ENCODE measurements around the gene AP1S3. TPM values are rescaled to one million over a fixed set of nuclear protein-coding genes. Genes with fewer than 3 reads are reported as not detected.

The AP1S3 gene
- total RNA-seq, 2 donors from 2014 or later: 5.6 to 6.9 TPM

GRCh38 chr2:223751012-223751411 is 86.4 kb downstream of the AP1S3 start:
- Mint-ChIP-seq H3K9me3 (no peaks in the 10 kb centered on the region), H3K27ac (no peak overlapping the region), H3K36me3 (ENCODE audit: low read depth) (no peaks in the 10 kb centered on the region), H3K27me3 (ENCODE audit: insufficient read depth) (peaks cover 2% of the 10 kb centered on the region), H3K4me3 (no peak overlapping the region), H3K4me1 (no peaks in the 10 kb centered on the region)
- TF ChIP-seq CTCF (conservative IDR thresholded peaks at IDR 0.05): no peak
- DNase-seq: no peak
- Histone ChIP-seq H3K36me3 (ENCODE audit: control insufficient read depth, insufficient read depth, low read length) (no peaks in the 10 kb centered on the region), H3K27me3 (ENCODE audit: control insufficient read depth, insufficient read depth, low read length, poor library complexity, severe bottlenecking) (no peaks in the 10 kb centered on the region), H3K4me1 (ENCODE audit: control insufficient read depth, insufficient read depth, low read length) (no peaks in the 10 kb centered on the region), H3K4me3 (ENCODE audit: low read length) (no peak overlapping the region), H3K9me3 (ENCODE audit: control insufficient read depth, low read length) (no peaks in the 10 kb centered on the region), H3K27ac (ENCODE audit: low read depth, low read length) (no peak overlapping the region), H3K9ac (ENCODE audit: extremely low read depth, low read length, poor library complexity, severe bottlenecking) (no peak overlapping the region)
- WGBS, 2 experiments (ENCODE audit: insufficient coverage in 1 of 2, insufficient read length in 1 of 2): 84% methylated on average over 1 of the region's 1 CpG; no CpG with 5 or more reads in 1 of the 2 experiments

- Mint-ChIP-seq H3K36me3 (ENCODE audit: low read depth) (no peaks in the 10 kb centered on the region), H3K27me3 (ENCODE audit: insufficient read depth) (peaks cover 2% of the 10 kb centered on the region), H3K4me3 (no peak overlapping the region), H3K4me1 (no peaks in the 10 kb centered on the region), H3K27ac (no peak overlapping the region), H3K9me3 (no peaks in the 10 kb centered on the region)
- H3K4me1 ChIP-seq (ENCODE audit: control insufficient read depth, insufficient read depth, low read length): no peaks in the 10 kb centered on the region
- no peak overlapping the region for H3K27ac ChIP-seq (ENCODE audit: low read depth, low read length)
- no peaks in the 10 kb centered on the region for H3K36me3 ChIP-seq (ENCODE audit: control insufficient read depth, insufficient read depth, low read length)
- 42% methylated on average over 2 of the region's 2 CpGs; no CpG with 5 or more reads in 1 of the 2 experiments for WGBS, 2 experiments (ENCODE audit: insufficient coverage in 1 of 2, insufficient read length in 1 of 2)
- no peaks in the 10 kb centered on the region for H3K27me3 ChIP-seq (ENCODE audit: control insufficient read depth, insufficient read depth, low read length, poor library complexity, severe bottlenecking)
- no peak overlapping the region for H3K9ac ChIP-seq (ENCODE audit: extremely low read depth, low read length, poor library complexity, severe bottlenecking)
- no peaks in the 10 kb centered on the region for H3K9me3 ChIP-seq (ENCODE audit: control insufficient read depth, low read length)
- H3K4me3 ChIP-seq (ENCODE audit: low read length): no peak overlapping the region
- no peak for DNase-seq
- TF ChIP-seq CTCF (conservative IDR thresholded peaks at IDR 0.05): no peak
These were observed 89.9 kb downstream of the AP1S3 start for GRCh38 chr2:223747392-223748042.

- peaks cover 2% of the 10 kb centered on the region for H3K27me3 Mint-ChIP-seq (ENCODE audit: insufficient read depth)
- H3K27ac Mint-ChIP-seq: no peak overlapping the region
- no peaks in the 10 kb centered on the region for H3K4me1 Mint-ChIP-seq
- no peak overlapping the region for H3K4me3 Mint-ChIP-seq
- H3K36me3 Mint-ChIP-seq (ENCODE audit: low read depth): no peaks in the 10 kb centered on the region
- no peak overlapping the region for H3K27ac ChIP-seq (ENCODE audit: low read depth, low read length)
- H3K9me3 ChIP-seq (ENCODE audit: control insufficient read depth, low read length): no peaks in the 10 kb centered on the region
- WGBS, 2 experiments (ENCODE audit: insufficient coverage in 1 of 2, insufficient read length in 1 of 2): 89 to 100% methylated on average over 1 to 2 of the region's 2 CpGs
- H3K9ac ChIP-seq (ENCODE audit: extremely low read depth, low read length, poor library complexity, severe bottlenecking): no peak overlapping the region
- H3K4me3 ChIP-seq (ENCODE audit: low read length): no peak overlapping the region
- H3K4me1 ChIP-seq (ENCODE audit: control insufficient read depth, insufficient read depth, low read length): no peaks in the 10 kb centered on the region
- no peak for DNase-seq
- no peaks in the 10 kb centered on the region for H3K36me3 ChIP-seq (ENCODE audit: control insufficient read depth, insufficient read depth, low read length)
- TF ChIP-seq CTCF (conservative IDR thresholded peaks at IDR 0.05): no peak
- H3K27me3 ChIP-seq (ENCODE audit: control insufficient read depth, insufficient read depth, low read length, poor library complexity, severe bottlenecking): no peaks in the 10 kb centered on the region
- no peaks in the 10 kb centered on the region for H3K9me3 Mint-ChIP-seq
These were observed 90.8 kb downstream of the AP1S3 start for GRCh38 chr2:223746611-223747010.

Data from endodermal cell (in vitro differentiated cells).